GM12891 (cell line): Measurements from ENCODE around the gene AMN1.

ENCODE experiments used
- POLR2A ChIP-seq: IDR thresholded peaks from 2 replicates; pipeline ENCODE4 v1.6.1; 2011; ENCODE audit warnings: low read depth, low read length, control low read depth
- TAF1 ChIP-seq: IDR thresholded peaks from 2 replicates; pipeline ENCODE4 v1.6.1; 2011; ENCODE audit warnings: low read depth, low read length, control low read depth

GRCh38 chr12:31645924-31646323 lies 82.9 kb downstream of the AMN1 start:
- no peak for TF ChIP-seq TAF1
- no peak for TF ChIP-seq POLR2A
